ENCODE data around the gene TEX9.

Gene TEX9

GRCh38 chr15:56459096-56459495, 93.9 kb downstream of the TEX9 start:
- no peak for DNase-seq

DNA sequence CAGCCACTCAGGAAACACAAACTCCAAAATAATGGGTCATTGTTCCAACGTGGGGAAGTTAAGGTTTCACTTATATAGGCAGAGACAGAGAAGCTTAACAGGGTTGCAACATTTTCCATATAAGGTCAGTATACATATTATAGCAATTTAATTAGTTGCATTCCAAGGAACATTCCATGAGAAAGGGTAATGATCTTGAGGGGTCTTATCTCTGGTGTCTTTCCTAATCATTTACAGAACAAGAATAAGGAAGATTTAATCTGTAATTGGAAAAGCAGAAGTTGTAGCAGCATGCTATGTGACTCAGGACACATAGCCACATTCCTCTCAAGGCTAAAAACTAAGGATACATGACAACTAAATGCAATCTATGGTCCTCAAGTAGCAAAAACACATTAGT, 94.8 kb downstream of the TEX9 start:
- DNase-seq = no peak

- no peak for DNase-seq
Observed at GRCh38 chr15:56460947-56461346, 95.7 kb downstream of the TEX9 start.

DNA sequence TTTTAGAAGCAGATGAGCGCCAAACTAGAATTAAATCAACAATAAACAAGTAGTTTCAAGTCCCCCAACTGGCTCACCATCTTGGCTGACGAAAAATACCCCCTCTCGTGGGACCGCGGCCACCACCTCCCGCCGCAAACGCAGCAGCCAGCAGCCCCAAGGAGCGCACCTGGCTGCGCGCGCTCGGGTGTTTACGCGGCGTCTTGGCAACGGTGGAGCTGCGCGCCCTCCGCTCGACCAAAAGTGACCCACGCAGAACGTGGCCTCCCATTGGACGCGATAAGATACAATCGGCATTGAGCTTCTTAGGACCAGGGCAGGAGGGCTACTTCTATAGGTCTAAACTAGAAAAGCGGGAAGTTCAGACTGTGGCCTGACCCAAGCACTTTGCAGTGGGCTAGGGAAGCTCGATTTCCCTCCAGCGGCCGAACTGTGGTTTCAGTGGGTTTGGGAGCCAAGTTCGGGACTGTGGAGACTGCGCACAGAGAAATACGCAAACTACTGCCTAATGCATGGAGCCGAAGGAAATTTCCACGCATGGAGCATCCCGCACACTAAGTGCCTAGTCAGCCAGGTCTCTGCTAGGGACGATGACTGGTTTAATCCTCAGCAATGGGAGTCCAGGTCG, 99.8 kb downstream of the TEX9 start, which contains the start of gene MNS1:
Gene MNS1 (minus strand): TSS at position 245 of the 628 bp plus-strand sequence. CDS start 165 bp downstream, at position 80.
- peak; percentile 83 for DNase-seq

DNA sequence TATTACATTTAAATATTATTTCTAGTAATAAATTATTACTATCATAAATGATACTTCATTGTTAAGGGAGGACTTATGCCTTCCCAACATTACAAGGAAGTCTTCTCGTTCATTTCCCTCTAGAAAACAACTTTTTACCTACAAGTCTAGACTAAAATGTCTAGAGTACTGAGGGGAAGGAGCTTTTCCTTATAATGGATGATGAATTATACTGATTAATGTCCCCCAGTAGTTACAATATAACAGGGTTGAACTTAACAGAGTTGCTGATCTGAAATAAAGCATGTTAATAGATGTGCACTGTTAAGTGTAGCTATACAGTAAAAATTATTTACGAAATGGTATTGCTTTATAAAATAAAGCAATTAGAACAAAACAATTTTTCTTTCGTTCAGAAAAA, 102.4 kb downstream of the TEX9 start:
- no peak for DNase-seq

DNA sequence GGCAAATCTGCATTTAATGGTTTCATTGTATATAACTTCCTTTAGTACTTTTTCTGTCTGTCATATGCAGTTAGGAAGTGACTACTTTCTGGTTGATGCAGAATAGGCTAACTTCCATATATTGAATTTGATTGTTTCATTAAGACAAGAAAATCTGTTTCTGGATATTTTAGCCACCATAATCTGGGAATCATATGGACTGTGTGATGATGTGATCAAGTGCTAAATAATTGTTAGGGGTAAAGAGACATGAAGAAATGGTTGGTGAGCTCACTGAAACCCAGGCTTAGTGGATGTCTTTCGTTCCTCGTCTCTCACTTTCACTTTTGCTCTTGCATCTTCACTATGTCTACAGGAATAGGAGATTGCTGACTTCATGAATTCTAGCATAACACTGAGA, 103.2 kb downstream of the TEX9 start:
- peak; percentile 48 for DNase-seq

DNA sequence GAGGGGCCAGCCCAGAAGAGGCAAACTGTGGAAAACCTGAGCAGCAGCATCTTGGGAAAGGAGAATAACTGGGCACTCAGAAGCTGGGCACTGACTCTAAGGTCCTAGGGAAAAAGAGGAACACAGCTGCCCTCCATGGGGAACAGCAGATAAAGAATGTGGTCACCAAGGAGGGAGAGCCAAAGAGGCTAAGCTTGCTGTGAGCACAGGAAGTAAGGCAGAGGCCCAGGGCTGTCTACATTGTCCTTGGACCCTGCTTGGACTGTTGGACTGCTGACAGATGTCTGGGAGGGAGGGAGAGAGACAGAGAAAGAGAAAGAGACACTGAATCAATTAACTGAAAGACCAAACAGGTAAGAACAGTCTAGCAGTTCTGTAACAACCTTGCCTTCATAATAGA, 104.3 kb downstream of the TEX9 start:
- no peak for DNase-seq

- no peak for DNase-seq
Observed at GRCh38 chr15:56471440-56472069, 106.3 kb downstream of the TEX9 start.

- no peak for DNase-seq
Observed at GRCh38 chr15:56472278-56472677, 107.1 kb downstream of the TEX9 start.

DNA sequence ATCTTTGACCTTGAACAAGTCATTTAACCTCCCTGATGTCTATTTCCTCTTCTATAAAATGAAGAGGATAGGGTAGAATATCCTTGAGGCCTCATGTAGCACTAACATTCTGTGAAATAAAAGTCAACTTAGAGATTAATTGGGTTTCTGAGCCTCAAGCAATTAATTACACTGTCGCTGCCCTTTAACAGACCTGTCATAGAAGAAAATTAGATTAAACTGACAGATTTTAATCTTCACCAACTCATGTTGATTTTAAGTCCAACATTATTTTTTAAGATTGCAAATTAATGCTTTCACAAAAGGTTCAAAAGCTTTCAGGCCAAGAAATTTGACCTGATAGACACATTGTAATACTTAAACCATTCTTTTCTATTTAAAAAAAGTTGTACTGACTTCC, 107.8 kb downstream of the TEX9 start:
- no peak for DNase-seq

- DNase-seq = no peak
Observed at GRCh38 chr15:56475351-56475750, 110.1 kb downstream of the TEX9 start.
